ENCODE results near the gene HOXC12.

HOXC12 gene

DNA sequence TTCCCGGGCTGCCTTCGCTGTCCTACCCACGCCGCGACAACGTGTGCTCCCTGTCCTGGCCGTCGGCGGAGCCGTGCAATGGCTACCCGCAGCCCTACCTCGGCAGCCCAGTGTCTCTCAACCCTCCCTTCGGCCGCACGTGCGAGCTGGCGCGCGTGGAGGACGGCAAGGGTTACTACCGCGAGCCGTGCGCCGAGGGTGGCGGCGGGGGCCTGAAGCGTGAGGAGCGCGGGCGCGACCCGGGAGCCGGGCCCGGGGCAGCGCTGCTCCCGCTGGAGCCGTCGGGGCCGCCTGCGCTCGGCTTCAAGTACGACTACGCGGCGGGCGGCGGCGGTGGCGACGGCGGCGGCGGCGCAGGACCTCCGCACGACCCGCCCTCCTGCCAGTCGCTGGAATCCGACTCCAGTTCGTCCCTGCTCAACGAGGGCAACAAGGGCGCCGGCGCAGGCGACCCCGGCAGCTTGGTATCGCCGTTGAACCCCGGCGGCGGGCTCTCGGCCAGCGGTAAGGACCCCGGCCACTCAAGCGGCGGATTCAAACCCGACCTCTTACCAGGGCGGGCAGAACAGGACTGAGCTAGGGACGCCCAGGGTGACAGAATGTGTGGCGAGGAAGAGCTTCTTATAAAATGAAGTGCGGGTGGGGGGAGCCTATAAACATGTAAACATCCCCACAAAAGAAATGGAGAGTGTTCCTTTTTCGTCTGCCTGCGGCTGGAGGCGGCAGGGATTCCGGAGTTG is 503 bp downstream of the HOXC12 start:
- DNase-seq: no peak

DNA sequence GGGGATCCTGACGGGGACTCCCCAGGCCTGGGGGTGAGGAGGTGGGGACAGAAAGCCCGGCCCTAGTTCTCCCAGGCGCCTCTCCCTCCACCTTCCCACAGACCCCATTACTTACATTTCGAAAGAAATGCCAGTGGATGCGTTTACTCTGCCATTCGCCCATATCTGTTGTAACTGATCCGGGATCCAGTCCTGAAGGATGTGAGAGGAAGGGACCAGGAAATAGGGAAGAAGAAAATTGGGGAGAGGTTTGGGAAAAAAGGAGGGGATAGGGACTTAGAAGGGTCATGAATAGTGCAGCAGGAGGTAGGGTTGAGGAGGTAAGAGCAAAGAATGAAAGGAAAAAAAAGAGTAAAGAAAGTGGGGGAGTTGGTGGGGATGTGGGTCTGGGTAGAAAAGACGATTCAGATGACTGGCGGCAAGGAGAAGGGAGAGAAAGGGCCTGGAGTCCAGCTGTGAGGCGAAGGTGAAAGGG is 1.1 kb downstream of the HOXC12 start:
- DNase-seq: no peak

DNA sequence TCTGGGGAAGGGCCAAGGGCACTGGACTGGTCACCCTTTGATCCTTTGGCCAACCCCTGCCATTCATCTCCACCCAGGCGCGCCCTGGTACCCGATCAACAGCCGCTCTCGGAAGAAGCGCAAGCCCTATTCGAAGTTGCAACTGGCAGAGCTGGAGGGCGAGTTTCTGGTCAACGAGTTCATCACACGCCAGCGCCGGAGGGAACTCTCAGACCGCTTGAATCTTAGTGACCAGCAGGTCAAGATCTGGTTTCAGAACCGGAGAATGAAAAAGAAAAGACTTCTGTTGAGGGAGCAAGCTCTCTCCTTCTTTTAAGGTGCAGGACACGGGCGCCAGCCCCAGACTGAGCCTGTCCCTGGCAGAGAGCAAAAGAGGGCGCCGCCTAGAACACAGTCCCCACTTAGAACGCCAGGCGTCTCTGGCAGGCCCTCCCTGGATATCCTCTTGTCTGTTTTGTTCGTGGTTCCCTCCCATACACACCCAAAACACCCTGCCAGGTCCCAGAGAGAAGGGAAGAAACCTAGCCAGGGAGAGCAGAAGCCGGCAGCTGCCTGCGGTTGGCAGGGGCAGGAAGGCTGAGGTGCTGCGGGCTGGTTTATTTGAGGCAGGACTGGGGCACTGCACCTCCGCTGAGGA is 1.7 kb downstream of the HOXC12 start:
- DNase-seq: no peak

DNA sequence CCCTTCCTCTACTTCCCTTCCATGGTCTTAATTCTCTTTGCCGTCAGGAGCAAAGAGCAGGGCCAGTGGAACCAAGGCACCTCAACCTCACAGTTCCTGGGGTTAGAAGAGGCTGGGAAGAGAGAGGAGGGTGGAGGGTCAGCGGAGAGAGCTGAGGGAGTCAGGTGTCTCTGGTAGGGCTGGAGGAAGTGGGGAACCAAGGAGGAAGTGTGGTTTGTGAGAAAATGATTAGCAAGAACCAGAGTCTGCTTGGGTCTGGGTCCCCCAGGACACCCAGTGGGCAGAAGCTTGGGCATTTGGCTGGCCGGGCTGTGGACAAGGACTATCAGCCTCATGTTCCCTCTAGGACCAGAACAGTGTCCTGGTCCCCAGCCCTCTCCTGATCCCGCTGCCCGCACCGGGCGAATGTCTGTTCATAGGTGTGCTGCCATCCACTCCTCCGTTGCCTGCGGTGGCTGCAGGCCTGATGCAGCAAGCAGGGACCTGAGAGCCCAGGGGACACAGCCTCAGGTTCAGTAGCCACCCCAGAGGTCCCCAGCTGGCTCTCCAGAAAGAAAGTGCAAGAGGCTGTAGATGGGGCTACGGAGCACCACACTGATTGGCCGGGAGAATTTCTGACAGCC is 2.3 kb downstream of the HOXC12 start:
- no peak for DNase-seq

DNA sequence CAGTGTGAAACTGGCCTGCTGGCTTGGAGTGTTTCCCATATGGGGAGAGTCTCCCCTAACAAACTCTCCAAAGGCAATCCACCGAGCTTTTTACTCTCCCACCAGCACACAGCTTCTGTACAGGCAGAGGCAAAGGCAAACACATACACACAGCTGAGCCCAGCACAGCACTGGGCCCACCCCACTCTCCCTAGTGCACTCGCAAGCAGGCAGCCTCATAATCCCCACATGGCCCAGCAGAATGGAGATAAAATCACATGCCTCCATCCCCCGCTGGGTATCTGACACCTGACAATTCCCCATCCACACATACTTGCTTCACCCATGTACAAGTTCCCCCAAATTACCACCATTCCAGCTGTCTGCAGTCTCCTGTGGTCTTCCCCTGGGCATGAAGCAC is 3.4 kb downstream of the HOXC12 start:
- DNase-seq: no peak

DNA sequence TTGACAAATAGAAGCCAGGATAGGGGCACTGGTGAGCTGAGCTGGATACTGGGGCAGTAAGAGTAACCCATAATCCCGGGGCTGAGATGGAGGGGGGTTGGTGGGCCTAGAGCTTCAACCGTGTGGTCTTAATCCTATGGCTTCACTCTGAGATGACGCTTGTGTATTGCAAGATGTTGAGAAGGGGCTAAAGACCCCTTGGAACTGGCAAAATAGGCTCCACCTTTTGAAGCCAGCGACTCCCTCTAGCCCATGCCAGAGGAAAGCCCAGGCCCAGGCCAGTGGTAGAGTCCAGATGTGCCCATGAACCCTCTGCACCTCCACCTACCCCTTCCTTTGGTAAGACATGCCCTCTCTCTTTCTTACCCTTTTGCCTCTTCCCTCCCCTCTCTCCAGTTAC is 4.6 kb downstream of the HOXC12 start:
- DNase-seq: no peak

DNA sequence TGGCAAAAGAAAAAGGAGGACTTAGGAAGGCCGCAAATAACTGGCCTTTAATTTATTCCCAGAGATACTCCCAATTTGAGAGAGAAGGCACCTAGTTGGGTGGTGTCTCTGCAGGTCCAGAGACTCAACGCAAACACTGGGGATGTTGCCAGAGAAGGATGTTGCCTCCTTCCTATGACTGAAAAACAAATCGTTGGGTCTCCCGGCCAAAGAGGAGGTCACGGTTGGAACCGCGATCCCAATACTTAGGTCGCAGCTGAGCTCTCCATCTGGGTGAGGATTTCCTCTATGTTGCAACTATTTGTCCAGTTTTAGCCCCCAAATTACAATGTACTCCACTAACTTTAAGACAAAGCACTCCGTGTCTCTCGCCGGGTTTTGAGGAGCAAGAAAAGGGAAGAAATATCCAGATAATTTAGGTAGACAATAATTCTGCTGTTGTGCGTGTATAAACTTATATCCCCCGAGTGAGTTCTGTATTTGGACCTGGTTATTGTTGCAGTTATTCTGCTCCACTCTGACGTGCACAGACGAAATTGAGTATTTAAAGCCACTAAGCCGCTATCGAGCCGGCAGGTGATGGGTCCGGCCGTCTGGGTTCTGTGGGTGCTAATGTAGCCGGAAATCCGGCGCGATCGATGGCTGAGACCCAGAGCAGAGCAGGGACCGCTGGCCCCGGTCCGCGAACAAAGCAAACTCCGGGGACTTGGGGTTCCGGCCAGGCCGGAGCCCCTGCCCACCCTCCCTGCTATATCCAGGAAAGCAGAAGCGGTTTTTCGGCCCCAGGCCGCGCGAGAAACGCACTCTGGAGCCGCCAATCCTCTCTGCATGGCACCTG is 5.7 kb downstream of the HOXC12 start:
- DNase-seq: no peak

DNA sequence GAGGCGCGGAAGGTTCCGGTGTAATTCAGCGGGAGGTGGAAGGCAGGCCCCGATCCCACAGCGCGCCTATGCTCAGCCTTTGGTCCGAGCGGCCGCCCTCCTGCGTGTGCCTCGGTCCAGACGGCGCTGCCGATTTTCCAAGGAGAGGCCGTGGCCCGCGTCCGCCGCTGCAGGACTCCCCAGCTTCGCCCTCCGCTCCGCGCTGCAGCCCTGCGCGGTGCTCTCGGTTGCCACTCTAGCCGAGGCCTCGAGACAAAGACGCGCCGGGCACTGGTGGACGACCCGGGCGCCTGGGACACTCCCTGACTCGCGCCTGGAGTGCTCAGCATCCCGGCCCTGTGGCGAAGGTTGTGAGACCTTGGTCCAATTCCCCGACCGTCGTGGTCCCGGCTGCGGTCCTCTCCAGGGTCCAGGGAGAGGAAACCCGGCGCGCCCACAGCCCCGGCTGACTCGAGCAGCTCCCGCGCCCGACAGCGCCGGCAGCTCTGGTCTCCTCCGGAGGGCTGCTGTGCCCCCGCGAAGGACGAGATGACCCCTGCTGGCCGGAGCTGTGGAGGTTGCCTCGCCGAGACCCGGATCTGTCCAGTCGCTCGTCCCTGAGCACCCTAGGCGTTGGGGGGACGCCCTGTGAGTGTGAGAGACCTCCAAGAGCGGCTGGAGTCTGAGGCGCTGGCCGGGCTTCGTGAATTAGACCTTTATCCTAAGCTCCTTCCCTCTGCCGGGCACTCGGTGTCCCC is 6.5 kb downstream of the HOXC12 start:
- no peak for DNase-seq

DNA sequence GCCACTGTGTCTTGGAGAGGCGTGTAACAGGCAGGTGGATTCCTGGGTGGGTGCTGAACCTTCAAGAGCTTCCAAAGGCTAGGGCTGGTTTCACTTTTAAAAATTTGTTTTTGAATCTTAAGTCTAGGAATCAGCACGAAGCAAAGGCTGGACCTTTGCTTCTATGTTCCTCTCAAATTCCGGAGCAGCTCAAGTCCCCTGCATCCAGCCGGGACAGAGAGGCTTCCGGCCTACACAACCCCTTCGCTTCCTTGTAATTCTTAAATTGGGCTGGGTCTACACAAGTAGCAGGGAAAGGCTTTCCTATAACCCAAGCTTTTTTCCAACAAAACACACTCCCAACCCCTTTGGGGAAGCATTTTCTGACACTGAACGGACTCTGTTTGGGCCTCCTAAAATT is 8.3 kb downstream of the HOXC12 start:
- no peak for DNase-seq

DNA sequence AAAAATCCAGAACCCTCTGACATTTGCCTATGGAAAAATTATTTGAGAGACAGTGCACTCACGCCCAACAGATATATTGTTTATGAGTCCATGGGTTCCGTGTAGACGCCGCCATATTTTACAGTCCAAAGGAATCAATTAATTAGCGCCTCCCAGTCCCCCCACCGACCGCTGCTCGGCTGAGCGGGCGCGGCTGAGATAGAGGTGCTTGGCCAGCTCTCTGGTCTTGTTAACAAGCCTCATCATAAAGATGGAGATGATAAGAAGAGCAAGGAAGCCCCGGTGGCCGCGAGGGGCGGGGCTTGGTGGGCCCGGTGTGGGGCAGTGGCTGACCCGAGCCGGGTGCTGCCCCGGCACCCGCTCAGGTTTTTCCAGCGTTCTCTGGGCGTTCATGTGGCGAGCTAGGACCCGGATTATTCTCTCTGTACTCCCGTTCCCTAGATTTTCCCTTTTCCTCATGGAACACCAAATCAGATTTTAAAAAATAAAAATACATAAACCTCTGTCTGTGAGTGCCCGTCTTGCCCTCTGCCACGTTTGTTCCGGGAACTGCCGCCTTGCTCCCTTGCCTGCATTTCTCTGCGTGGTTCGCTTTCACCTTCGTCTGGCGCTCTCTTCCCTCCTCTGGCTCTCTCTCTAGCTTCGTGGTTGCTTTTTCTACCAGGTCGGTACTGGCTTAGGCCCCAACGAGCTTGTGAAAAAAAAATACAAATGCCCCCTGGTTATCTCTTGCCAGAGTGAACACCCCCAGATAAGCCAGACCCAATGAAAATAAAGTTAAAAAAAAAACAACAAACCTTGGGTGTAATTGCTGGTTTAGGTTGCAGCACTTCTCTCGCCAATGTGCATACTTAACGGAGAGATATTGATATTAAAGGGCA is 9.0 kb downstream of the HOXC12 start:
- DNase-seq: no peak

DNA sequence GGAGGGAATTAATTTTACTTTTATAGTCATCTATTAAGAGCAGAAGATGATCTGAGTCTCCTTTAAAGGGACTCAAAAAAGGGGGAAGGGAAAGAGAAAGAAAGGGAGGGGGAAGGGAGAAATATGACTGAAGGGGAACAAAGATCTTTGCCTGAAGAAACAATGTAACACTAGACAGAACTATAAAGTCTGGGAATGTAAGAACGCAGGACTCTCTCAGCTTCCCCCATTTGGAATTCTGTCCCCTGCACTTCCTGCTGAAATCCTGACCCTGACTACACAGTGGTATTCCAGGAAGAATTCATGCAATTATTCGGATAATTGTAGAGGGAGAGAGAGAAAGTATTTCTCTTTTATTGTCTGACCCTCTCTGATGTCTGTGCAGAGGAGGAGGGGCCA is 9.6 kb downstream of the HOXC12 start:
- DNase-seq: no peak

DNA sequence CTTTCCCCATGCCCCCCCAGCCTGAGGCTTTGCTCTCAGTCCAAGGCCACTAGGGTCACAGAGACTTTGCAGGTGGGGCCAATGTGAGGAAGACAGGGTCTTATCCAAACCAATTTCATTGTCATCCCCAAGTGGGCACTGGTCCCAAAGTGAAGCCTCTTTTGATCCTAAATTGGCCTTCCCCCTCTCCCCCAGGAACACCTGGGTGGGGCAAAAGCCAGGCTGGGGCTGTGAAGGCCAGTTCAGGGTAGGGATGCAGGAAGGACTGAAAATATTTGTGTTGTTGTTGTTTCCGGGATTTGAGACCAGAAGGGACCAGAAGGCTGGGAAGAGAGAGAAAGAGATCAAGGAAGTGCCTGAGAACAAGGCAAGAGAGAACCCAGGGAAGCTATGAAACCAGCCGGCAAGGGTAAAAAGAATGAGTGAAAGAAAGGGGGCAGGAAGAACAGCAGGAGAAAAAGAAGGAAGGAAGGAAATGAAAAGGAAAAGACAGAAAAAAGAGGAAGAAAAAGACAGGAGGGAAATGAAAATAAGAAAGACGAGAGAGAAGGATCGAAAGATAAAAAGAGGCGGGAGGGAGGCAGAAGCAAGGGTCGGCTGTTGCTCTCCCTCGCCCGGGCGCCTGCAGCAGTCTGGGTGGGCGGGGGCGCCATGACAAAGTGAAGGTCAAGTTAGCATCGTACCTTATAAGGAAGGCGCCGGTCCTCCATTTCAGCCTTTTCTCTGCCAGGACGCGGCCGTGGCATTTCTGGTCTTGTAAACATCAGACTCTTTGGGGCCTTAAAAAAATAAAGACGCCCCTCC is 10.8 kb downstream of the HOXC12 start:
- no peak for DNase-seq

DNA sequence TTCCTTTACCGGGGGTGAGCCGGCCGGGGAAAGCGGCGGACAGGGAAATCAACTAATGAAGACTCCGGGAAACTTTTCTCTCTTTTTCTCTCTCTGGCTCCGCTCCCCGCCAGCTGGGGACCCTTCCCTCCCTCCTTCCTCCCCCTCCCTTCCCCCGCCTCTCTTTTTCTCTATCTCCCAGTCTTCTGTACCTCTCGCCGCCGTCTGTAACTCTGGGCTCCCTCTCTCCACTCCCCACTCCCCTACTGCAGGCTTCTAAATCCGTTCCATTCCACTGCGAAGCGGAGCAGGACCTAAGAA is 11.3 kb downstream of the HOXC12 start:
- DNase-seq: no peak

DNA sequence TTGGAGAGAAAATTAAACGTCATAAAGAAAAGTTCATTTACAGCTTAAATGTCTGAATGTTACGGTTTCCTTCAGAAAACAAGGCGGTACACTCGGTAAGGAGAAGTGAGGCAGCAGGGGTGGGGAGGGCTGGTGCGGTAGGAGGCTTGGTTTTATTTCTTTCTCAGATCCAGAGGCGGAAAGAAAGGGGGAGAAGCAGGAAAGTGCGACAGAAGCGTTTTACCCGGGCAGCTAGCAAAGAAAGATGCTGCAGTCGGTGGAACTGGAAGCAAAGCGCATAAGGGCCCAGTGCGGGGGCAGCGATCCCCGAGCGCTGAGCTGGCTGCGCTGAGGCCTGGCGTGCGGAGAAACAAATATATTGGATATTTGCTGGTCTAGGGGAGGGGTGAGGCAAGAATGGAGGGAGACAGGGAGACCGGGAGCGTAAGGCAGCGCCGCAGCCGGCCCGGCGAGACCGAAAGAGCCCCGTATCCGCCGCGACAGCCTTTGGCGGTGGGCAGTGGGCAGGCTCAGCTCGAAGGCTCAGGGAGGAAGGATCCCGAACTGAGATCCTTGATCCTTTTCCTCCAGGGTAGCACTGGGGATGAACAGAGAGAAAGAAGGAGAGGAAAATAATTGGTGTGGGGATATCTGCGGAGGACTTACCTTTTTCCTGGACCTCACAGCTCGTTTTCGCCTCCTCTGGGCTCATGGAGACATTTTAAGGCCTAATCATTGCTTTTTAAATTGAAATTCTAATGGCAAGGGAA is 11.9 kb downstream of the HOXC12 start:
- no peak for DNase-seq

DNA sequence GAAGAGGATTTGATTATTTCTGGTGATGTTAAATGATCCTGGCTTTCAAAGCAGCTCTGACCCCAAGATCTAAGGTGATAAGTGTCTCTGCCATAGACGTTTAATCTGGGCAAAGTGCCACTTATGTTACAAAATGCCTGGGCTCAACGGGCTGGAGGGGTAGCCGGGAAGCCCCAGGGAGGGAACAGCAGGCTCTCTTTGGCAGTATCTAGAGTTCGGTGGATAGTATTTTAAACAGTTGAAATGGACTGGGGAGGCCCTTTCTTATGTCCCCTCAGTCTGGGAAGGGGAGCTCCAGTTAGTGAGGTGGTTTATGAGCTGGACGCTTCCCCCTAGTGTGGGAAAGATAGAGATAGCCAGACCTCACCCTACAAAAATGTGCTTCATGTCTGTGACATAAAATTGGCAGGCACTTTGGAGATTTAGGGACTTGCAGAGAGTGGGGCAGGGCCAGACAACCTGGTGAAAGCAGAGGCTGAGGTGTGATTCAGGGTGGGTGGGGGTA is 12.8 kb downstream of the HOXC12 start:
- no peak for DNase-seq

DNA sequence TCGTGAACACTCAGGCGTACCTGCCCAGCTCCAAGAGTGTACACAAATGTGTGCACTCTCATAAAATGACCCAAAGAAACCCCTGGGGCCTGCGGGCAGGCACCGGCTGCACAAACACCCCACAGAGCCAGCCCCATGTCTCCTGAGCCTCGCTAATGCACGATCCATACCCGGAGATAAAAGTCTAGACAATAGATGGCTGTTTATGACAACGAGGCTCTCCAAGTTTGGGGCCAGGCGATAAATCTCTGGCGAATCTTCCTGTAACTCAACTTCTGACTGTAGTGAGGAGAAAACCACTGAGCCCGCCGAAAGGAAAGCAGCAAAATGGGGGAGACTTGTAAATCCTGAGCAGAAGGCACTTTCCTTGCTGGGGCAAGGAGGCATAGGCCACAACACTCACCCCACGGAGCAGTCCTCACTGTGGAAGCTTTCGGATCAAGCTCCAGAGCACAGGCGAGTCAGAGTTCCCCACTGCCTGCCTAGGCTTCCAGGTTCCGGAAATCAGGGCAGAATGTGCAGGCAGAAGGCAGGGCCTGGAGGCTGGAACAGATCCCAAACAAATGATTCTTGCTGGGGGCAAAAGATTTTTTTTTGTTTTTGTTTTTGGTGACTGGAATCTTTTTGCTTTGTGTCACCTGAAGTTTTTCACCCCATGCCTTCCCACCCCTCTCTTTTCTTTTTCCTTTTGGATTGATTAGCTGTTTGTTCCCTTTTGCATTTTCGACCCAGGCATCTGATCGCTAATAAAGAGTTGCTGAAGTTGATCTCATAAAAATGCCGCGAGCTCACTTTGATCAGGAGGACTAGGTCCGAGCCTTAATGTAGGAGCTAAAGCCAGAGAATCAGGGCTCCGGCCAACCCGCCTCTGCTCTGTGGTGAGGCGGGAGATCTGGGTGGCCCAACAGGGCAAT is 13.8 kb downstream of the HOXC12 start:
- DNase-seq: no peak

DNA sequence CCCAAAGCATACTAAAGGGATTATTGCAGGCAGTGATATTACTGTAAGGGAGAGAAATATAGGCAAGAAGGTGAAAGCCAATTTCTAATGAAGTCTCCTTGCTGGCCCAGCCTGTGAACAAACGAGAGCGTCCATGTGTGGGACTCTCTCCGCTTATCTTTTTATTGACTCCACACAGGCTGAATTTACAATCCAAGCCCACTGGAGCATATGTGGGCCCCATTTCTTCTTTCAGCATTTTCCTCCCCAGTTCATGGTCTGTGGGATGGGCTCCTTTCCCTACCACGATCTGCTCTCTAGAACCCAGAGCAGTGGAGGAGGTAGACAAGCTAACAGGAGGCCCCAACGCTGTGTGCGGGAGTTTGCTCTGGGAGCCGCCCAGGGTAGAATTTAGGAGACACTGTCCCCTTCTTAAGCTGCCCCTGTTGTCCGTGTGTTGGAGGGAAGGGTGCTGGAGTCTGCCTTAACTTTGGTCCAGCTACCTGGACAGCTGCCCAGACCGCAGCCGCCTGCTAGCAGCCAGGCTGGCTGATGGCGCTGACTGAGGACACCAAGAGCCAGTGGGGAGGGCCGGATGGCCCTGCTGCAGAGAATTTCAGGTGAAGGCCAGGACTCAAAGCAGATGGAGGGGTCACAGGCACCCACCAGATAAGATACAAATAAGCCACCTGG is 15.0 kb downstream of the HOXC12 start:
- DNase-seq: no peak

Data from amygdala (tissue), 56 donors.